Measurements from ENCODE around the gene NEU2. TPM values are rescaled to one million over a fixed set of nuclear protein-coding genes. Genes with fewer than 3 reads are reported as not detected.

Gene NEU2
- total and polyA plus RNA-seq, 4 donors, result not detected

GRCh38 chr2:233012301-233012971, 20.0 kb upstream of the NEU2 start:
- peak overlapping the region; percentile 71 to 77 for H3K9ac ChIP-seq (ENCODE audit: low read depth in 1 of 2, low read length in 2 of 2)
- 14% methylated on average over 12 of the region's 12 CpGs for WGBS
- TF ChIP-seq ZBTB33 (IDR thresholded peaks at IDR 0.05) (peak; percentile 13), RXRA (IDR thresholded peaks at IDR 0.05) (peak; percentile 12 to 62), JUND (IDR thresholded peaks at IDR 0.05) (no peak), RAD21 (IDR thresholded peaks at IDR 0.05) (peak in 1 of 2 donors; percentile 8), SP1 (IDR thresholded peaks at IDR 0.05) (no peak), MAX (IDR thresholded peaks at IDR 0.05) (peak; percentile 93), EGR1 (IDR thresholded peaks at IDR 0.05; ENCODE audit: low read depth in 2 of 2) (peak in 1 of 2 donors; percentile 75), NR2F2 (IDR thresholded peaks at IDR 0.05) (peak; percentile 24), FOXA1 (IDR thresholded peaks at IDR 0.05) (peak; percentile 18), HNF4A (conservative IDR thresholded peaks at IDR 0.05) (peak in 1 of 2 donors; percentile 41), YY1 (IDR thresholded peaks at IDR 0.05) (no peak), CTCF (IDR thresholded peaks at IDR 0.05; ENCODE audit: low read depth, low read length, missing input control) (no peak), FOXA2 (IDR thresholded peaks at IDR 0.05) (no peak), TAF1 (conservative IDR thresholded peaks at IDR 0.05) (no peak), ATF3 (IDR thresholded peaks at IDR 0.05) (no peak), GABPA (IDR thresholded peaks at IDR 0.05 in 1 of 2, conservative IDR thresholded peaks at IDR 0.05 in 1 of 2) (peak in 1 of 2 donors; percentile 58), HNF4G (IDR thresholded peaks at IDR 0.05) (no peak)
- TF ChIP-seq, protein P1, sequence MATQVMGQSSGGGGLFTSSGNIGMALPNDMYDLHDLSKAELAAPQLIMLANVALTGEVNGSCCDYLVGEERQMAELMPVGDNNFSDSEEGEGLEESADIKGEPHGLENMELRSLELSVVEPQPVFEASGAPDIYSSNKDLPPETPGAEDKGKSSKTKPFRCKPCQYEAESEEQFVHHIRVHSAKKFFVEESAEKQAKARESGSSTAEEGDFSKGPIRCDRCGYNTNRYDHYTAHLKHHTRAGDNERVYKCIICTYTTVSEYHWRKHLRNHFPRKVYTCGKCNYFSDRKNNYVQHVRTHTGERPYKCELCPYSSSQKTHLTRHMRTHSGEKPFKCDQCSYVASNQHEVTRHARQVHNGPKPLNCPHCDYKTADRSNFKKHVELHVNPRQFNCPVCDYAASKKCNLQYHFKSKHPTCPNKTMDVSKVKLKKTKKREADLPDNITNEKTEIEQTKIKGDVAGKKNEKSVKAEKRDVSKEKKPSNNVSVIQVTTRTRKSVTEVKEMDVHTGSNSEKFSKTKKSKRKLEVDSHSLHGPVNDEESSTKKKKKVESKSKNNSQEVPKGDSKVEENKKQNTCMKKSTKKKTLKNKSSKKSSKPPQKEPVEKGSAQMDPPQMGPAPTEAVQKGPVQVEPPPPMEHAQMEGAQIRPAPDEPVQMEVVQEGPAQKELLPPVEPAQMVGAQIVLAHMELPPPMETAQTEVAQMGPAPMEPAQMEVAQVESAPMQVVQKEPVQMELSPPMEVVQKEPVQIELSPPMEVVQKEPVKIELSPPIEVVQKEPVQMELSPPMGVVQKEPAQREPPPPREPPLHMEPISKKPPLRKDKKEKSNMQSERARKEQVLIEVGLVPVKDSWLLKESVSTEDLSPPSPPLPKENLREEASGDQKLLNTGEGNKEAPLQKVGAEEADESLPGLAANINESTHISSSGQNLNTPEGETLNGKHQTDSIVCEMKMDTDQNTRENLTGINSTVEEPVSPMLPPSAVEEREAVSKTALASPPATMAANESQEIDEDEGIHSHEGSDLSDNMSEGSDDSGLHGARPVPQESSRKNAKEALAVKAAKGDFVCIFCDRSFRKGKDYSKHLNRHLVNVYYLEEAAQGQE (IDR thresholded peaks at IDR 0.05), result no peak
- H3K36me3 ChIP-seq (ENCODE audit: control insufficient read depth in 4 of 4, insufficient read depth in 3 of 4, low read depth in 1 of 4, low read length in 3 of 4), result no peaks in the 10 kb centered on the region
- H3K4me1 ChIP-seq (ENCODE audit: control insufficient read depth in 4 of 4, insufficient read depth in 4 of 4, low read length in 3 of 4), result peaks cover 13 to 37% (median 21%) of the 10 kb centered on the region in 4 donors
- peak overlapping the region; percentile 54 to 64 (median 63) for H3K4me3 ChIP-seq (ENCODE audit: low read depth in 1 of 3, low read length in 3 of 3)
- no peaks in the 10 kb centered on the region for H3K27me3 ChIP-seq (ENCODE audit: control insufficient read depth in 4 of 4, insufficient read depth in 4 of 4, low read length in 3 of 4)
- DNase-seq (ENCODE audit: low spot score), result no peak
- H3K9me3 ChIP-seq (ENCODE audit: control insufficient read depth in 4 of 4, low read length in 3 of 4), result no peaks in the 10 kb centered on the region
- peak overlapping the region; percentile 85 to 86 for H3K27ac ChIP-seq (ENCODE audit: low read depth in 1 of 2, low read length in 2 of 2)
